ENCODE measurements around the gene SLC17A9.

GRCh38 chr20:63007360-63007645, 54.8 kb downstream of the SLC17A9 start:
- TF ChIP-seq POLR2AphosphoS5 (IDR thresholded peaks at IDR 0.05; ENCODE audit: low read depth, low read length) (no peak), ZFX (IDR thresholded peaks at IDR 0.05) (no peak), CTCF (IDR thresholded peaks at IDR 0.05 in 2 of 3, conservative IDR thresholded peaks at IDR 0.05 in 1 of 3; ENCODE audit: borderline replicate concordance in 1 of 3, insufficient read depth in 1 of 3, low read depth in 2 of 3, low read length in 2 of 3) (no peak), EZH2phosphoT487 (IDR thresholded peaks at IDR 0.05; ENCODE audit: borderline replicate concordance) (no peak), EZH2 (IDR thresholded peaks at IDR 0.05) (no peak), ATF3 (IDR thresholded peaks at IDR 0.05) (no peak), POLR2A (IDR thresholded peaks at IDR 0.05; ENCODE audit: borderline replicate concordance, extremely low read depth, insufficient read depth, insufficient read length) (no peak), CEBPB (IDR thresholded peaks at IDR 0.05; ENCODE audit: low read depth) (no peak), MAX (IDR thresholded peaks at IDR 0.05) (no peak), SP1 (IDR thresholded peaks at IDR 0.05; ENCODE audit: low read depth) (no peak), TCF7L2 (IDR thresholded peaks at IDR 0.05; ENCODE audit: borderline replicate concordance, extremely low read depth, insufficient read depth, insufficient read length) (no peak), JUND (IDR thresholded peaks at IDR 0.05) (no peak), ZNF274 (IDR thresholded peaks at IDR 0.05; ENCODE audit: low read depth, low read length) (no peak)
- TF ChIP-seq, protein P1, sequence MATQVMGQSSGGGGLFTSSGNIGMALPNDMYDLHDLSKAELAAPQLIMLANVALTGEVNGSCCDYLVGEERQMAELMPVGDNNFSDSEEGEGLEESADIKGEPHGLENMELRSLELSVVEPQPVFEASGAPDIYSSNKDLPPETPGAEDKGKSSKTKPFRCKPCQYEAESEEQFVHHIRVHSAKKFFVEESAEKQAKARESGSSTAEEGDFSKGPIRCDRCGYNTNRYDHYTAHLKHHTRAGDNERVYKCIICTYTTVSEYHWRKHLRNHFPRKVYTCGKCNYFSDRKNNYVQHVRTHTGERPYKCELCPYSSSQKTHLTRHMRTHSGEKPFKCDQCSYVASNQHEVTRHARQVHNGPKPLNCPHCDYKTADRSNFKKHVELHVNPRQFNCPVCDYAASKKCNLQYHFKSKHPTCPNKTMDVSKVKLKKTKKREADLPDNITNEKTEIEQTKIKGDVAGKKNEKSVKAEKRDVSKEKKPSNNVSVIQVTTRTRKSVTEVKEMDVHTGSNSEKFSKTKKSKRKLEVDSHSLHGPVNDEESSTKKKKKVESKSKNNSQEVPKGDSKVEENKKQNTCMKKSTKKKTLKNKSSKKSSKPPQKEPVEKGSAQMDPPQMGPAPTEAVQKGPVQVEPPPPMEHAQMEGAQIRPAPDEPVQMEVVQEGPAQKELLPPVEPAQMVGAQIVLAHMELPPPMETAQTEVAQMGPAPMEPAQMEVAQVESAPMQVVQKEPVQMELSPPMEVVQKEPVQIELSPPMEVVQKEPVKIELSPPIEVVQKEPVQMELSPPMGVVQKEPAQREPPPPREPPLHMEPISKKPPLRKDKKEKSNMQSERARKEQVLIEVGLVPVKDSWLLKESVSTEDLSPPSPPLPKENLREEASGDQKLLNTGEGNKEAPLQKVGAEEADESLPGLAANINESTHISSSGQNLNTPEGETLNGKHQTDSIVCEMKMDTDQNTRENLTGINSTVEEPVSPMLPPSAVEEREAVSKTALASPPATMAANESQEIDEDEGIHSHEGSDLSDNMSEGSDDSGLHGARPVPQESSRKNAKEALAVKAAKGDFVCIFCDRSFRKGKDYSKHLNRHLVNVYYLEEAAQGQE (IDR thresholded peaks at IDR 0.05; ENCODE audit: low read depth) = no peak
